HG03097 (cell line): Measurements from ENCODE around the gene CENPB.

Experiments used
- ATAC-seq: cut with Tn5 transposase; IDR thresholded peaks from one replicate; pipeline ENCODE4 v1.9.1; 2021; ENCODE audit not compliant: unreplicated experiment, low FRiP score

Gene CENPB

GRCh38 chr20:3767427-3768341, 18.9 kb downstream of the CENPB start, which contains the start of gene ADISSP:
Gene ADISSP, minus strand, starts transcription at chr20:3767753. Its CDS starts 7,653 bp downstream, at chr20:3760100.
- peak; percentile 92 for ATAC-seq

GRCh38 chr20:3767110-3767426, 19.5 kb downstream of the CENPB start:
- ATAC-seq = no peak

- no peak for ATAC-seq
Measured at GRCh38 chr20:3766422-3767109, 20.0 kb downstream of the CENPB start.

GRCh38 chr20:3765171-3765882, 21.2 kb downstream of the CENPB start:
- no peak for ATAC-seq

GRCh38 chr20:3764659-3765058, 21.9 kb downstream of the CENPB start:
- no peak for ATAC-seq

- no peak for ATAC-seq
Measured at GRCh38 chr20:3763671-3764601, 22.6 kb downstream of the CENPB start.

GRCh38 chr20:3760655-3761348, 25.7 kb downstream of the CENPB start:
- ATAC-seq = no peak

- no peak for ATAC-seq
Measured at GRCh38 chr20:3759884-3760283, 26.7 kb downstream of the CENPB start.

GRCh38 chr20:3759316-3759823, 27.2 kb downstream of the CENPB start:
- no peak for ATAC-seq

GRCh38 chr20:3758566-3758965, 28.0 kb downstream of the CENPB start:
- no peak for ATAC-seq

- no peak for ATAC-seq
Measured at GRCh38 chr20:3757268-3757667, 29.3 kb downstream of the CENPB start.

- ATAC-seq = no peak
Measured at GRCh38 chr20:3755814-3756480, 30.6 kb downstream of the CENPB start.

GRCh38 chr20:3755269-3755668, 31.3 kb downstream of the CENPB start:
- no peak for ATAC-seq

- no peak for ATAC-seq
Measured at GRCh38 chr20:3754276-3754630, 32.3 kb downstream of the CENPB start.

- ATAC-seq = no peak
Measured at GRCh38 chr20:3753501-3754275, 32.9 kb downstream of the CENPB start.

- ATAC-seq = no peak
Measured at GRCh38 chr20:3753098-3753497, 33.4 kb downstream of the CENPB start.

GRCh38 chr20:3752386-3752759, 34.2 kb downstream of the CENPB start:
- no peak for ATAC-seq

GRCh38 chr20:3751675-3752385, 34.7 kb downstream of the CENPB start:
- no peak for ATAC-seq
